Gastrocnemius medialis (tissue), 4 donors: ENCODE data around the gene PTTG1IP. TPM values are rescaled to one million over a fixed set of nuclear protein-coding genes. Genes with fewer than 3 reads are reported as not detected.

ENCODE experiments used
- ATAC-seq, 2 donors: fragments of 150-250 bp; one replicate each; pipeline ENCODE4 v1.9.1; 2016
- DNase-seq, 2 donors: peaks; one replicate each; pipeline ENCODE4 v3.0.0-alpha.2; 2019
- H3K27ac ChIP-seq, 4 donors: fragments of 200-600 bp; sonication (generic); 1 replicate in 1 of 4; 2 replicates in 3 of 4; pipeline ENCODE4 v1.5.1; 2016 to 2018; ENCODE audit warnings: mild to moderate bottlenecking in 2 of 4, moderate library complexity in 1 of 4
- H3K27me3 ChIP-seq, 3 donors: fragments of 200-600 bp; sonication (generic) in 2 of 3; 1 replicate in 1 of 3; 2 replicates in 2 of 3; pipeline versions ENCODE4 v1.5.1 to v1.6.0; 2016 to 2019; ENCODE audit warnings: mild to moderate bottlenecking in 1 of 3, moderate library complexity in 1 of 3
- H3K36me3 ChIP-seq, 2 donors: fragments of 200-600 bp; sonication (generic) in 1 of 2; one replicate each; pipeline ENCODE4 v1.5.1; 2017 to 2018
- H3K4me1 ChIP-seq, 2 donors: fragments of 200-600 bp; sonication (generic) in 1 of 2; one replicate each; pipeline ENCODE4 v1.5.1; 2016 to 2017; ENCODE audit warnings: mild to moderate bottlenecking in 2 of 2
- H3K4me3 ChIP-seq, 4 donors: fragments of 200-600 bp; sonication (generic) in 3 of 4; 1 replicate in 1 of 4; 2 replicates in 3 of 4; pipeline ENCODE4 v1.5.1; 2016 to 2019; ENCODE audit warnings: mild to moderate bottlenecking in 2 of 4
- H3K9me3 ChIP-seq, 3 donors: fragments of 200-600 bp; sonication (generic) in 2 of 3; 1 replicate in 1 of 3; 2 replicates in 2 of 3; pipeline ENCODE4 v1.5.1; 2016 to 2019
- CTCF ChIP-seq, 5 experiments: fragments of 450-650 bp in 3 of 5; fragments of 200-600 bp in 2 of 5; sonication (generic) in 2 of 5; IDR thresholded peaks in 4 of 5; conservative IDR thresholded peaks in 1 of 5; 1 replicate in 4 of 5; 2 replicates in 1 of 5; pipeline ENCODE4 v1.5.1; 2016 to 2019; ENCODE audit warnings: antibody characterized with exemption in 5 of 5, mild to moderate bottlenecking in 3 of 5, moderate library complexity in 3 of 5
- POLR2A ChIP-seq, 2 donors: fragments of 450-650 bp; IDR thresholded peaks; one replicate each; pipeline ENCODE4 v1.6.1; 2017; ENCODE audit warnings: antibody characterized with exemption in 2 of 2, mild to moderate bottlenecking in 2 of 2, moderate library complexity in 2 of 2
- in situ Hi-C, 4 donors: fragments of 200-750 bp; cut with MboI; loops; one replicate each; pipeline versions ENCODE4 v1.15.0 to v1.8.0; 2017; ENCODE audit warnings: low sequenced_read_pairs in 4 of 4
- intact Hi-C: fragments of 100-400 bp; cut with DNase I; formaldehyde crosslinking; loops from one replicate; pipeline ENCODE4 v1.15.1; 2023; ENCODE audit warnings: low total_unique reads
- total RNA-seq, 4 donors: library from RNA; depleted of rRNA; stranded (reverse); fragments of >200 nt; gene quantifications; one replicate each; pipeline versions ENCODE4 v1.1.0 to v1.2.3, GENCODE V29; 2016

The PTTG1IP gene
- total RNA-seq, 4 donors from 2014 or later, result 116 to 217 (median 127) TPM

GRCh38 chr21:44838951-44839350 is 34.5 kb downstream of the PTTG1IP start:
- no peaks in the 10 kb centered on the region for H3K9me3 ChIP-seq
- H3K4me3 ChIP-seq, result no peak overlapping the region
- peaks cover 0 to 6% of the 10 kb centered on the region in 2 donors for H3K4me1 ChIP-seq
- no peak overlapping the region for H3K27ac ChIP-seq
- in situ Hi-C loops, result no loop called here
- DNase-seq (no peak), ATAC-seq (no peak)
- peaks cover 6 to 8% (median 6%) of the 10 kb centered on the region in 3 donors for H3K27me3 ChIP-seq
- intact Hi-C loops, result no loop called here
- no peaks in the 10 kb centered on the region for H3K36me3 ChIP-seq
- TF ChIP-seq POLR2A (IDR thresholded peaks at IDR 0.05), result no peak
- no peak for TF ChIP-seq CTCF (IDR thresholded peaks at IDR 0.05 in 4 of 5, conservative IDR thresholded peaks at IDR 0.05 in 1 of 5)

- no peak overlapping the region for H3K4me3 ChIP-seq
- peaks cover 5 to 8% (median 6%) of the 10 kb centered on the region in 3 donors for H3K27me3 ChIP-seq
- ATAC-seq, result no peak
- peaks cover 0 to 6% of the 10 kb centered on the region in 2 donors for H3K4me1 ChIP-seq
- no peaks in the 10 kb centered on the region for H3K9me3 ChIP-seq
- TF ChIP-seq CTCF (IDR thresholded peaks at IDR 0.05 in 4 of 5, conservative IDR thresholded peaks at IDR 0.05 in 1 of 5) (no peak), POLR2A (IDR thresholded peaks at IDR 0.05) (no peak)
- H3K27ac ChIP-seq, result no peak overlapping the region
- in situ Hi-C loops, result no loop called here
- no peaks in the 10 kb centered on the region for H3K36me3 ChIP-seq
- no peak for DNase-seq
- intact Hi-C loops, result no loop called here
Measured at GRCh38 chr21:44838039-44838895, 35.2 kb downstream of the PTTG1IP start.

GRCh38 chr21:44837537-44837936 is 36.0 kb downstream of the PTTG1IP start:
- no peak for ATAC-seq
- Histone ChIP-seq H3K9me3 (no peaks in the 10 kb centered on the region), H3K27ac (no peak overlapping the region), H3K4me3 (no peak overlapping the region), H3K36me3 (no peaks in the 10 kb centered on the region), H3K4me1 (peaks cover 0 to 6% of the 10 kb centered on the region in 2 donors), H3K27me3 (peaks cover 0 to 8% (median 3%) of the 10 kb centered on the region in 3 donors)
- TF ChIP-seq CTCF (IDR thresholded peaks at IDR 0.05 in 4 of 5, conservative IDR thresholded peaks at IDR 0.05 in 1 of 5) (no peak), POLR2A (IDR thresholded peaks at IDR 0.05) (no peak)
- intact Hi-C loops (no loop called here), in situ Hi-C loops (no loop called here)
- DNase-seq, result no peak

GRCh38 chr21:44836666-44837471 is 36.6 kb downstream of the PTTG1IP start:
- no peak overlapping the region for H3K27ac ChIP-seq
- no peak overlapping the region for H3K4me3 ChIP-seq
- TF ChIP-seq POLR2A (IDR thresholded peaks at IDR 0.05), result no peak
- no peak for TF ChIP-seq CTCF (IDR thresholded peaks at IDR 0.05 in 4 of 5, conservative IDR thresholded peaks at IDR 0.05 in 1 of 5)
- H3K27me3 ChIP-seq, result peaks cover 0 to 2% (median 0%) of the 10 kb centered on the region in 3 donors
- no peaks in the 10 kb centered on the region for H3K36me3 ChIP-seq
- DNase-seq (no peak), ATAC-seq (peak; percentile 26 to 67)
- H3K4me1 ChIP-seq, result peaks cover 0 to 6% of the 10 kb centered on the region in 2 donors
- intact Hi-C loops, result no loop called here
- no peaks in the 10 kb centered on the region for H3K9me3 ChIP-seq
- in situ Hi-C loops, result no loop called here
